Muscle layer of colon (tissue), 2 donors: ENCODE data around the gene GPR42.
"Not testable (repeated sequence)": the region's sequence is repeated elsewhere in the genome, so short reads cannot be mapped to it uniquely, and the experiment has no call there.

Experiments used
- H3K27ac ChIP-seq: one replicate; pipeline ENCODE4 v1.7.0; 2013; ENCODE audit warnings: low read depth, mild to moderate bottlenecking, low read length, moderate library complexity
- H3K27me3 ChIP-seq, 2 donors: one replicate each; pipeline ENCODE4 v1.7.0; 2013; ENCODE audit warnings: low read length in 2 of 2, mild to moderate bottlenecking in 2 of 2; ENCODE audit not compliant: insufficient read depth in 2 of 2, control insufficient read depth in 1 of 2
- H3K36me3 ChIP-seq: one replicate; pipeline ENCODE4 v1.7.0; 2013; ENCODE audit warnings: mild to moderate bottlenecking, low read length; ENCODE audit not compliant: insufficient read depth
- H3K4me1 ChIP-seq: one replicate; pipeline ENCODE4 v1.7.0; 2013; ENCODE audit warnings: mild to moderate bottlenecking, low read length; ENCODE audit not compliant: insufficient read depth
- H3K4me3 ChIP-seq, 2 donors: one replicate each; pipeline ENCODE4 v1.7.0; 2013; ENCODE audit warnings: low read length in 2 of 2, low read depth in 1 of 2, mild to moderate bottlenecking in 1 of 2, moderate library complexity in 1 of 2
- H3K9ac ChIP-seq: one replicate; pipeline ENCODE4 v1.7.0; 2013; ENCODE audit warnings: low read length
- H3K9me3 ChIP-seq: one replicate; pipeline ENCODE4 v1.7.0; 2013; ENCODE audit warnings: mild to moderate bottlenecking, low read length
- donor health status: abdominal sarcoma.
- donor health status: Adenocarcinoma of cecum.

Gene GPR42

GRCh38 chr19:35373492-35373891 is 2.6 kb downstream of the GPR42 start:
- Histone ChIP-seq H3K9me3 (no peaks in the 10 kb centered on the region), H3K27me3 (no peaks in the 10 kb centered on the region), H3K27ac (no peak overlapping the region), H3K36me3 (no peaks in the 10 kb centered on the region), H3K4me1 (no peaks in the 10 kb centered on the region), H3K9ac (no peak overlapping the region), H3K4me3 (no peak overlapping the region)

- not testable (repeated sequence) for H3K4me3 ChIP-seq, H3K27me3 ChIP-seq, H3K4me1 ChIP-seq
Measured at GRCh38 chr19:35374031-35374430, 3.2 kb downstream of the GPR42 start.

GRCh38 chr19:35375505-35376307 is 4.8 kb downstream of the GPR42 start:
- no peaks in the 10 kb centered on the region for H3K9me3 ChIP-seq
- H3K9ac ChIP-seq = no peak overlapping the region
- H3K4me1 ChIP-seq = peaks cover 7% of the 10 kb centered on the region
- H3K27ac ChIP-seq = no peak overlapping the region
- H3K36me3 ChIP-seq = no peaks in the 10 kb centered on the region
- no peak overlapping the region for H3K4me3 ChIP-seq
- H3K27me3 ChIP-seq = no peaks in the 10 kb centered on the region

More at GRCh38 chr19:35374031-35374430, 3.2 kb downstream of the GPR42 start:
- H3K27ac ChIP-seq, H3K9me3 ChIP-seq, H3K36me3 ChIP-seq, H3K9ac ChIP-seq: not testable (repeated sequence)

- no peak overlapping the region for H3K9ac ChIP-seq
- H3K4me1 ChIP-seq = peaks cover 15% of the 10 kb centered on the region
- peaks cover 0 to 4% of the 10 kb centered on the region in 2 donors for H3K27me3 ChIP-seq
- H3K4me3 ChIP-seq = no peak overlapping the region
- H3K9me3 ChIP-seq = no peaks in the 10 kb centered on the region
- no peaks in the 10 kb centered on the region for H3K36me3 ChIP-seq
- H3K27ac ChIP-seq = no peak overlapping the region
Measured at GRCh38 chr19:35377656-35378055, 6.8 kb downstream of the GPR42 start.

GRCh38 chr19:35378356-35378755 is 7.5 kb downstream of the GPR42 start:
- Histone ChIP-seq H3K9me3 (no peaks in the 10 kb centered on the region), H3K4me1 (peaks cover 15% of the 10 kb centered on the region), H3K4me3 (no peak overlapping the region), H3K27ac (no peak overlapping the region), H3K27me3 (peaks cover 0 to 4% of the 10 kb centered on the region in 2 donors), H3K36me3 (no peaks in the 10 kb centered on the region), H3K9ac (no peak overlapping the region)

- H3K9me3 ChIP-seq, H3K27ac ChIP-seq, H3K36me3 ChIP-seq, H3K27me3 ChIP-seq, H3K9ac ChIP-seq, H3K4me3 ChIP-seq: not testable (repeated sequence)
- H3K4me1 ChIP-seq = peaks cover 15% of the 10 kb centered on the region
Measured at GRCh38 chr19:35379545-35379944, 8.7 kb downstream of the GPR42 start.

- peaks cover 15% of the 10 kb centered on the region for H3K4me1 ChIP-seq
- H3K9ac ChIP-seq = no peak overlapping the region
- no peaks in the 10 kb centered on the region for H3K36me3 ChIP-seq
- no peaks in the 10 kb centered on the region for H3K9me3 ChIP-seq
- H3K4me3 ChIP-seq = no peak overlapping the region
- no peak overlapping the region for H3K27ac ChIP-seq
- H3K27me3 ChIP-seq = peaks cover 0 to 4% of the 10 kb centered on the region in 2 donors
Measured at GRCh38 chr19:35379992-35380391, 9.1 kb downstream of the GPR42 start.

GRCh38 chr19:35380450-35381124 is 9.7 kb downstream of the GPR42 start:
- no peaks in the 10 kb centered on the region for H3K36me3 ChIP-seq
- H3K27me3 ChIP-seq = peaks cover 0 to 4% of the 10 kb centered on the region in 2 donors
- H3K9me3 ChIP-seq = no peaks in the 10 kb centered on the region
- peaks cover 15% of the 10 kb centered on the region for H3K4me1 ChIP-seq
- no peak overlapping the region for H3K4me3 ChIP-seq
- H3K27ac ChIP-seq = no peak overlapping the region
- no peak overlapping the region for H3K9ac ChIP-seq

- H3K36me3 ChIP-seq = no peaks in the 10 kb centered on the region
- peaks cover 15% of the 10 kb centered on the region for H3K4me1 ChIP-seq
- no peaks in the 10 kb centered on the region for H3K9me3 ChIP-seq
- peaks cover 0 to 4% of the 10 kb centered on the region in 2 donors for H3K27me3 ChIP-seq
- no peak overlapping the region for H3K9ac ChIP-seq
- no peak overlapping the region for H3K4me3 ChIP-seq
- H3K27ac ChIP-seq = no peak overlapping the region
Measured at GRCh38 chr19:35381318-35381717, 10.4 kb downstream of the GPR42 start.

GRCh38 chr19:35381926-35382325 is 11.1 kb downstream of the GPR42 start:
- Histone ChIP-seq H3K27ac (no peak overlapping the region), H3K36me3 (no peaks in the 10 kb centered on the region), H3K9me3 (no peaks in the 10 kb centered on the region), H3K4me3 (no peak overlapping the region), H3K27me3 (peaks cover 0 to 4% of the 10 kb centered on the region in 2 donors), H3K4me1 (peaks cover 15% of the 10 kb centered on the region), H3K9ac (no peak overlapping the region)

- Histone ChIP-seq H3K9ac (no peak overlapping the region), H3K9me3 (no peaks in the 10 kb centered on the region), H3K4me1 (peaks cover 18% of the 10 kb centered on the region), H3K36me3 (no peaks in the 10 kb centered on the region), H3K27ac (no peak overlapping the region), H3K27me3 (peaks cover 0 to 4% of the 10 kb centered on the region in 2 donors), H3K4me3 (no peak overlapping the region)
Measured at GRCh38 chr19:35383536-35383935, 12.7 kb downstream of the GPR42 start.
